CD4-positive, alpha-beta T cell treated with Interleukin-17A for 4 hours (primary cell): Measurements from ENCODE around the gene SUN1.

Experiments used
- DNase-seq: peaks from one replicate; pipeline ENCODE4 v3.0.0-alpha.2; 2020; ENCODE audit warnings: mixed read lengths

The SUN1 gene

GRCh38 chr7:894164-894867 lies 62.0 kb downstream of the SUN1 start:
- no peak for DNase-seq

- DNase-seq = no peak
These were observed 62.7 kb downstream of the SUN1 start for GRCh38 chr7:894927-895450.

- no peak for DNase-seq
These were observed 63.3 kb downstream of the SUN1 start for GRCh38 chr7:895451-896052.

GRCh38 chr7:896346-897075 lies 64.2 kb downstream of the SUN1 start:
- no peak for DNase-seq

- no peak for DNase-seq
These were observed 64.8 kb downstream of the SUN1 start for GRCh38 chr7:897086-897485.

- no peak for DNase-seq
These were observed 65.6 kb downstream of the SUN1 start for GRCh38 chr7:897771-898376.

- DNase-seq = no peak
These were observed 66.2 kb downstream of the SUN1 start for GRCh38 chr7:898460-898854.

- no peak for DNase-seq
These were observed 66.8 kb downstream of the SUN1 start for GRCh38 chr7:898855-899681.

GRCh38 chr7:899806-900205 lies 67.5 kb downstream of the SUN1 start:
- DNase-seq = no peak

GRCh38 chr7:900331-901040 lies 68.2 kb downstream of the SUN1 start:
- DNase-seq = no peak

GRCh38 chr7:901041-901387 lies 68.7 kb downstream of the SUN1 start:
- no peak for DNase-seq

- peak; percentile 57 for DNase-seq
These were observed 69.3 kb downstream of the SUN1 start for GRCh38 chr7:901388-902154.

- no peak for DNase-seq
These were observed 70.7 kb downstream of the SUN1 start for GRCh38 chr7:902996-903395.

GRCh38 chr7:903921-904755 lies 71.9 kb downstream of the SUN1 start:
- DNase-seq = no peak

GRCh38 chr7:904847-905246 lies 72.6 kb downstream of the SUN1 start:
- DNase-seq = no peak

GRCh38 chr7:906776-907157 lies 74.5 kb downstream of the SUN1 start:
- no peak for DNase-seq

- no peak for DNase-seq
These were observed 75.1 kb downstream of the SUN1 start for GRCh38 chr7:907158-907980.

- no peak for DNase-seq
These were observed 75.9 kb downstream of the SUN1 start for GRCh38 chr7:908159-908581.
